ENCODE results near the gene NTM. TPM values are rescaled to one million over a fixed set of nuclear protein-coding genes. Genes with fewer than 3 reads are reported as not detected.

The NTM gene
- total and polyA plus RNA-seq, 12 donors: 0.43 to 3.0 (median 1.3) TPM

- DNase-seq: no peak
- Histone ChIP-seq H3K27ac (no peak overlapping the region), H3K27me3 (no peaks in the 10 kb centered on the region), H3K4me1 (no peaks in the 10 kb centered on the region), H3K9me3 (no peaks in the 10 kb centered on the region), H3K36me3 (no peaks in the 10 kb centered on the region), H3K4me3 (no peak overlapping the region)
- TF ChIP-seq, protein P1, sequence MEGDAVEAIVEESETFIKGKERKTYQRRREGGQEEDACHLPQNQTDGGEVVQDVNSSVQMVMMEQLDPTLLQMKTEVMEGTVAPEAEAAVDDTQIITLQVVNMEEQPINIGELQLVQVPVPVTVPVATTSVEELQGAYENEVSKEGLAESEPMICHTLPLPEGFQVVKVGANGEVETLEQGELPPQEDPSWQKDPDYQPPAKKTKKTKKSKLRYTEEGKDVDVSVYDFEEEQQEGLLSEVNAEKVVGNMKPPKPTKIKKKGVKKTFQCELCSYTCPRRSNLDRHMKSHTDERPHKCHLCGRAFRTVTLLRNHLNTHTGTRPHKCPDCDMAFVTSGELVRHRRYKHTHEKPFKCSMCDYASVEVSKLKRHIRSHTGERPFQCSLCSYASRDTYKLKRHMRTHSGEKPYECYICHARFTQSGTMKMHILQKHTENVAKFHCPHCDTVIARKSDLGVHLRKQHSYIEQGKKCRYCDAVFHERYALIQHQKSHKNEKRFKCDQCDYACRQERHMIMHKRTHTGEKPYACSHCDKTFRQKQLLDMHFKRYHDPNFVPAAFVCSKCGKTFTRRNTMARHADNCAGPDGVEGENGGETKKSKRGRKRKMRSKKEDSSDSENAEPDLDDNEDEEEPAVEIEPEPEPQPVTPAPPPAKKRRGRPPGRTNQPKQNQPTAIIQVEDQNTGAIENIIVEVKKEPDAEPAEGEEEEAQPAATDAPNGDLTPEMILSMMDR (IDR thresholded peaks at IDR 0.05): no peak
- 80 to 82% methylated on average over 9 of the region's 9 CpGs for WGBS, 2 donors
- ATAC-seq: no peak
- intact Hi-C loops (cut with DNase I): no loop called here
Measured at GRCh38 chr11:131964698-131965483, 594.5 kb downstream of the NTM start.

- ATAC-seq: no peak
- intact Hi-C loops (cut with DNase I): no loop called here
- no peaks in the 10 kb centered on the region for H3K9me3 ChIP-seq
- TF ChIP-seq, protein P1 (IDR thresholded peaks at IDR 0.05): no peak
- no peaks in the 10 kb centered on the region for H3K27me3 ChIP-seq
- no peaks in the 10 kb centered on the region for H3K36me3 ChIP-seq
- no peak overlapping the region for H3K27ac ChIP-seq
- H3K4me1 ChIP-seq: no peaks in the 10 kb centered on the region
- 67 to 70% methylated on average over 3 of the region's 3 CpGs for WGBS, 2 donors
- DNase-seq: no peak
- H3K4me3 ChIP-seq: no peak overlapping the region
Measured at GRCh38 chr11:131965504-131965903, 595.1 kb downstream of the NTM start.

DNA sequence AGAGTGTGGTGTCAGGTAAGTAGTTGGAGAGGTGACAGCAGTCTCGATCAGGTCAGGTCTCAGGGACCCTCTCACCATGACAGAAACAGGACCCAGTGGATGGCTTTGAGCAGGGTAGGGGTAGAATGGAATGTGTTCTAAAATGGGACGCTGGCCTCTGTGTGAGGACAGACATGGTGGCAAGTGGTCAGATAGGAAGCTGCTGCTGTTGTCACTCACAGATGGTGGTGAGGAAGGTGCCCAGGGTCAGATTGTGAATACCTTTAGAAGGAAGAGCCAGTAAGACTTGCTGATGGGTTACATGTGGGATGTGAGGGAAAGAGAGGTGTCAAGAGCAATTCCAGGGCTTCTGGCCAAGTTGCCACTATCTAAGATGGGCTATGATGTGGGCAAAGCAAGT lies 596.3 kb downstream of the NTM start:
- Histone ChIP-seq H3K9me3 (no peaks in the 10 kb centered on the region), H3K27me3 (no peaks in the 10 kb centered on the region), H3K36me3 (no peaks in the 10 kb centered on the region), H3K4me1 (no peaks in the 10 kb centered on the region), H3K27ac (no peak overlapping the region), H3K4me3 (no peak overlapping the region)
- TF ChIP-seq, protein P1 (IDR thresholded peaks at IDR 0.05): no peak
- WGBS, 2 donors: 47 to 58% methylated on average over 2 of the region's 2 CpGs
- DNase-seq (no peak), ATAC-seq (no peak)
- intact Hi-C loops (cut with DNase I): no loop called here

GRCh38 chr11:131969261-131969660 lies 598.8 kb downstream of the NTM start:
- no peak overlapping the region for H3K4me3 ChIP-seq
- TF ChIP-seq, protein P1 (IDR thresholded peaks at IDR 0.05): no peak
- H3K27ac ChIP-seq: no peak overlapping the region
- no peaks in the 10 kb centered on the region for H3K27me3 ChIP-seq
- intact Hi-C loops (cut with DNase I): no loop called here
- H3K36me3 ChIP-seq: no peaks in the 10 kb centered on the region
- 85 to 89% methylated on average over 2 of the region's 2 CpGs for WGBS, 2 donors
- no peaks in the 10 kb centered on the region for H3K9me3 ChIP-seq
- DNase-seq (no peak), ATAC-seq (no peak)
- no peaks in the 10 kb centered on the region for H3K4me1 ChIP-seq
